ENCODE data around the gene MXRA7. TPM values are rescaled to one million over a fixed set of nuclear protein-coding genes. Genes with fewer than 3 reads are reported as not detected.
"Not testable (repeated sequence)": the region's sequence is repeated elsewhere in the genome, so short reads cannot be mapped to it uniquely, and the experiment has no call there.

The MXRA7 gene
- total RNA-seq, 1 experiment from 2014 or later, result 77.9 TPM

- H3K4me3 ChIP-seq (ENCODE audit: low read depth in 2 of 2, low read length in 2 of 2), result no peak overlapping the region
- DNase-seq (ENCODE audit: low read depth, low spot score) (no peak), ATAC-seq (no peak)
- no peak for TF ChIP-seq POLR2AphosphoS5 (IDR thresholded peaks at IDR 0.05; ENCODE audit: low read depth, low read length)
- no peak for TF ChIP-seq TCF7L2 (IDR thresholded peaks at IDR 0.05; ENCODE audit: low read depth, low read length)
- no peak for TF ChIP-seq REST (IDR thresholded peaks at IDR 0.05; ENCODE audit: insufficient read depth in 1 of 2, low read depth in 2 of 2, low read length in 1 of 2)
- TF ChIP-seq, protein P1, sequence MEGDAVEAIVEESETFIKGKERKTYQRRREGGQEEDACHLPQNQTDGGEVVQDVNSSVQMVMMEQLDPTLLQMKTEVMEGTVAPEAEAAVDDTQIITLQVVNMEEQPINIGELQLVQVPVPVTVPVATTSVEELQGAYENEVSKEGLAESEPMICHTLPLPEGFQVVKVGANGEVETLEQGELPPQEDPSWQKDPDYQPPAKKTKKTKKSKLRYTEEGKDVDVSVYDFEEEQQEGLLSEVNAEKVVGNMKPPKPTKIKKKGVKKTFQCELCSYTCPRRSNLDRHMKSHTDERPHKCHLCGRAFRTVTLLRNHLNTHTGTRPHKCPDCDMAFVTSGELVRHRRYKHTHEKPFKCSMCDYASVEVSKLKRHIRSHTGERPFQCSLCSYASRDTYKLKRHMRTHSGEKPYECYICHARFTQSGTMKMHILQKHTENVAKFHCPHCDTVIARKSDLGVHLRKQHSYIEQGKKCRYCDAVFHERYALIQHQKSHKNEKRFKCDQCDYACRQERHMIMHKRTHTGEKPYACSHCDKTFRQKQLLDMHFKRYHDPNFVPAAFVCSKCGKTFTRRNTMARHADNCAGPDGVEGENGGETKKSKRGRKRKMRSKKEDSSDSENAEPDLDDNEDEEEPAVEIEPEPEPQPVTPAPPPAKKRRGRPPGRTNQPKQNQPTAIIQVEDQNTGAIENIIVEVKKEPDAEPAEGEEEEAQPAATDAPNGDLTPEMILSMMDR (IDR thresholded peaks at IDR 0.05), result no peak
- TF ChIP-seq SIN3A (IDR thresholded peaks at IDR 0.05; ENCODE audit: borderline replicate concordance, insufficient read depth, low read depth, low read length), result no peak
- H3K4me1 ChIP-seq (ENCODE audit: control insufficient read depth, insufficient read depth, low read length), result no peaks in the 10 kb centered on the region
- BruUV-seq (replicated peaks), result no TSS peak
- ChIA-PET POLR2A (no interaction called here), CTCF (no interaction called here)
- in situ Hi-C loops (cut with HindIII; ENCODE audit: low pct_unique_long_range_greater_than_20kb, low sequenced_read_pairs), result no loop called here
- H3K9me3 ChIP-seq (ENCODE audit: control insufficient read depth, insufficient read depth, low read depth, low read length), result no peaks in the 10 kb centered on the region
- H3K27ac ChIP-seq (ENCODE audit: low read length), result no peak overlapping the region
- intact Hi-C loops (cut with micrococcal nuclease; ENCODE audit: unreplicated experiment), result no loop called here
- H3K27me3 ChIP-seq (ENCODE audit: control insufficient read depth, insufficient read depth, low read length), result no peaks in the 10 kb centered on the region
- H3K36me3 ChIP-seq (ENCODE audit: control insufficient read depth, insufficient read depth, low read length), result no peaks in the 10 kb centered on the region
Observed at GRCh38 chr17:76640550-76641380, 70.0 kb downstream of the MXRA7 start.

DNA sequence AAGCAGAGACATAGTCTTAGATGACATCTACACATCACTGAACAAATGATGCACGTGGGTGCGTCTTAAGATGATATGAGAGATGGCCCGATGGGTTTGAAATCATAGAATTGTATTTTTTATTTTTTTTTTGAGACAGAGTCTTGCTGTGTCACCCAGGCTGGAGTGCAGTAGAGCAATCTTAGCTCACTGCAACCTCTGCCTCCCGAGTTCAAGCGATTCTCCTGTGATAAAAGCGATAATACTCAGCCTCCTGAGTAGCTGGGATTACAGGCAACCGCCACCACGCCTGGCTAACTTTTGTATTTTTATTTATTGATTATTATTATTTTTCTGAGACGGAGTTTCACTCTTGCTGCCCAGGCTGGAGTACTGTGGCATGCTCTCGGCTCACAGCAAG is 72.5 kb downstream of the MXRA7 start:
- intact Hi-C loops (cut with micrococcal nuclease; ENCODE audit: unreplicated experiment), result no loop called here
- no peak overlapping the region for H3K27ac ChIP-seq (ENCODE audit: low read length)
- H3K4me1 ChIP-seq (ENCODE audit: control insufficient read depth, insufficient read depth, low read length), result no peaks in the 10 kb centered on the region
- H3K4me3 ChIP-seq (ENCODE audit: low read depth in 2 of 2, low read length in 2 of 2), result no peak overlapping the region
- H3K27me3 ChIP-seq (ENCODE audit: control insufficient read depth, insufficient read depth, low read length), result no peaks in the 10 kb centered on the region
- BruUV-seq (replicated peaks), result no TSS peak
- no peaks in the 10 kb centered on the region for H3K9me3 ChIP-seq (ENCODE audit: control insufficient read depth, insufficient read depth, low read depth, low read length)
- ChIA-PET POLR2A (no interaction called here), CTCF (interaction anchor here (0.6 to 1.3 kb wide), 2 partner anchors 14 to 149 kb away, joined by 3 to 11 read pairs; no protein-coding TSS in a partner anchor)
- in situ Hi-C loops (cut with HindIII; ENCODE audit: low pct_unique_long_range_greater_than_20kb, low sequenced_read_pairs), result no loop called here
- no peak for DNase-seq (ENCODE audit: low read depth, low spot score)
- H3K36me3 ChIP-seq (ENCODE audit: control insufficient read depth, insufficient read depth, low read length), result no peaks in the 10 kb centered on the region
- no peak for ATAC-seq
- no peak for TF ChIP-seq SIN3A (IDR thresholded peaks at IDR 0.05; ENCODE audit: borderline replicate concordance, insufficient read depth, low read depth, low read length)
- TF ChIP-seq TCF7L2 (IDR thresholded peaks at IDR 0.05; ENCODE audit: low read depth, low read length), result no peak
- TF ChIP-seq REST (IDR thresholded peaks at IDR 0.05; ENCODE audit: insufficient read depth in 1 of 2, low read depth in 2 of 2, low read length in 1 of 2), result no peak
- TF ChIP-seq POLR2AphosphoS5 (IDR thresholded peaks at IDR 0.05; ENCODE audit: low read depth, low read length), result no peak
- TF ChIP-seq, protein P1 (IDR thresholded peaks at IDR 0.05), result no peak

DNA sequence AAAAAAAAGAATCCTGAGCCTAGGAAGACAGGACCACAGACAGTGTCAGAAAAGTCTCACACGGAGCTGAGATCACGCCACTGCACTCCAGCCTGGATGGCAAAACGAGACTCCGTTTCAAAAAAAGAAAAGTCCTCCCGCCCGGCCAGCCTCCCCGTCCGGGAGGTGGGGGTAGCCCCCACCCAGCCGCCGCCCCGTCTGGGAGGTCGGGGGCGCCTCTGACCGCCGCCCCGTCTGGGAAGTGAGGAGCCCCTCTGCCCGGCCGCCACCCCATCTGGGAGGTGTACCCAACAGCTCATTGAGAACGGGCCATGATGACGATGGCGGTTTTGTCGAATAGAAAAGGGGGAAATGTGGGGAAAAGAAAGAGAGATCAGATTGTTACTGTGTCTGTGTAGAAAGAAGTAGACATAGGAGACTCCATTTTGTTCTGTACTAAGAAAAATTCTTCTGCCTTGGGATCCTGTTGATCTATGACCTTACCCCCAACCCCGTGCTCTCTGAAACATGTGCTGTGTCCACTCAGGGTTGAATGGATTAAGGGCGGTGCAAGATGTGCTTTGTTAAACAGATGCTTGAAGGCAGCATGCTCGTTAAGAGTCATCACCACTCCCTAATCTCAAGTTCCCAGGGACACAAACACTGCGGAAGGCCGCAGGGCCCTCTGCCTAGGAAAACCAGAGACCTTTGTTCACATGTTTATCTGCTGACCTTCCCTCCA is 74.1 kb downstream of the MXRA7 start:
- H3K27ac ChIP-seq (ENCODE audit: low read length); CTCF ChIA-PET; H3K9me3 ChIP-seq (ENCODE audit: control insufficient read depth, insufficient read depth, low read depth, low read length); H3K36me3 ChIP-seq (ENCODE audit: control insufficient read depth, insufficient read depth, low read length); H3K27me3 ChIP-seq (ENCODE audit: control insufficient read depth, insufficient read depth, low read length); H3K4me3 ChIP-seq (ENCODE audit: low read depth in 2 of 2, low read length in 2 of 2); H3K4me1 ChIP-seq (ENCODE audit: control insufficient read depth, insufficient read depth, low read length); intact Hi-C loops (cut with micrococcal nuclease; ENCODE audit: unreplicated experiment); DNase-seq (ENCODE audit: low read depth, low spot score); BruUV-seq (replicated peaks); in situ Hi-C loops (cut with HindIII; ENCODE audit: low pct_unique_long_range_greater_than_20kb, low sequenced_read_pairs); ATAC-seq: not testable (repeated sequence)
- POLR2A ChIA-PET, result interaction anchor here (0.5 kb wide), 1 partner anchor 13 kb away, joined by 11 read pairs; no protein-coding TSS in a partner anchor

Data from Panc1 (cell line).